Hepatocyte (in vitro differentiated cells): Measurements from ENCODE around the gene PCOLCE2. TPM values are rescaled to one million over a fixed set of nuclear protein-coding genes. Genes with fewer than 3 reads are reported as not detected.

Experiments used
- DNase-seq: peaks from one replicate; pipeline ENCODE4 v3.0.0-alpha.2; 2016; ENCODE audit warnings: low spot score
- H2AFZ ChIP-seq: fragments of 200-600 bp; sonication (generic); 2 replicates; pipeline ENCODE4 v1.6.0; 2016; ENCODE audit warnings: antibody characterized with exemption, mild to moderate bottlenecking
- H3K27ac ChIP-seq: fragments of 200-600 bp; sonication (generic); 2 replicates; pipeline ENCODE4 v1.5.1; 2016; ENCODE audit warnings: mild to moderate bottlenecking
- H3K27me3 ChIP-seq: fragments of 200-600 bp; sonication (generic); 2 replicates; pipeline ENCODE4 v1.6.1; 2016
- H3K36me3 ChIP-seq: fragments of 200-600 bp; sonication (generic); replicated peaks from 2 replicates; pipeline ENCODE4 v1.5.1; 2016; ENCODE audit warnings: low read depth; ENCODE audit not compliant: insufficient read depth
- H3K4me1 ChIP-seq: fragments of 200-600 bp; sonication (generic); 2 replicates; pipeline ENCODE4 v1.5.1; 2016; ENCODE audit warnings: mild to moderate bottlenecking, moderate library complexity; ENCODE audit not compliant: insufficient read depth
- H3K4me2 ChIP-seq: fragments of 200-600 bp; sonication (generic); 2 replicates; pipeline ENCODE4 v1.6.0; 2016
- H3K4me3 ChIP-seq: fragments of 200-600 bp; sonication (generic); 2 replicates; pipeline ENCODE4 v1.5.1; 2016; ENCODE audit warnings: mild to moderate bottlenecking
- H3K79me2 ChIP-seq: fragments of 200-600 bp; sonication (generic); 2 replicates; pipeline ENCODE4 v1.6.0; 2017; ENCODE audit warnings: mild to moderate bottlenecking
- H3K9me2 ChIP-seq: fragments of 200-600 bp; sonication (generic); replicated peaks from 2 replicates; pipeline ENCODE4 v1.6.0; 2017; ENCODE audit warnings: mild to moderate bottlenecking; ENCODE audit not compliant: insufficient read depth
- H3K9me3 ChIP-seq: fragments of 200-600 bp; sonication (generic); 2 replicates; pipeline ENCODE4 v1.5.1; 2016; ENCODE audit warnings: low read depth, mild to moderate bottlenecking
- H4K20me1 ChIP-seq: fragments of 200-600 bp; sonication (generic); 2 replicates; pipeline ENCODE4 v1.6.0; 2016; ENCODE audit warnings: mild to moderate bottlenecking; ENCODE audit not compliant: insufficient read depth, poor library complexity, severe bottlenecking
- CTCF ChIP-seq: fragments of 200-600 bp; sonication (generic); IDR thresholded peaks from 2 replicates; pipeline ENCODE4 v1.5.1; 2016; ENCODE audit warnings: antibody characterized with exemption, mild to moderate bottlenecking; ENCODE audit not compliant: poor library complexity
- EZH2 ChIP-seq: fragments of 200-600 bp; sonication (generic); IDR thresholded peaks from 2 replicates; pipeline ENCODE4 v1.6.1; 2016; ENCODE audit warnings: antibody characterized with exemption, mild to moderate bottlenecking, borderline replicate concordance
- EZH2phosphoT487 ChIP-seq: fragments of 200-600 bp; sonication (generic); IDR thresholded peaks from one replicate; pipeline ENCODE4 v1.6.1; 2018; ENCODE audit warnings: antibody characterized with exemption, mild to moderate bottlenecking, low read depth, moderate library complexity; ENCODE audit not compliant: unreplicated experiment, severe bottlenecking
- WGBS: methylation state at CpG from one replicate; pipeline ENCODE4 v1.1.6; 2016; ENCODE audit warnings: low lambda C conversion rate; ENCODE audit errors: missing lambda C conversion rate; 5-methylcytosine and 5-hydroxymethylcytosine counted together
- polyA plus RNA-seq: library from polyadenylated mRNA; unstranded; fragments of >200 nt; fragmentation: Nextera tagmentation; extraction: Ambion mirVana; gene quantifications from 2 replicates; pipeline ENCODE4 v1.2.1, GENCODE V29; 2016
- total RNA-seq: library from RNA; depleted of rRNA; stranded (reverse); fragments of >200 nt; gene quantifications from 2 replicates; pipeline ENCODE4 v1.2.3, GENCODE V29; 2014

The PCOLCE2 gene
- total and polyA plus RNA-seq, 2 experiments from 2014 or later: 9.2 to 10.8 TPM

- H3K9me3 ChIP-seq: no peaks in the 10 kb centered on the region
- no peaks in the 10 kb centered on the region for H3K36me3 ChIP-seq
- no peak overlapping the region for H3K27ac ChIP-seq
- WGBS: 95% methylated on average over 2 of the region's 2 CpGs
- no peaks in the 10 kb centered on the region for H3K79me2 ChIP-seq
- H3K27me3 ChIP-seq: no peaks in the 10 kb centered on the region
- H3K9me2 ChIP-seq: no peaks in the 10 kb centered on the region
- no peak overlapping the region for H3K4me2 ChIP-seq
- TF ChIP-seq EZH2 (no peak), EZH2phosphoT487 (no peak), CTCF (no peak)
- H3K4me1 ChIP-seq: peaks cover 7% of the 10 kb centered on the region
- no peak overlapping the region for H2AFZ ChIP-seq
- no peak for DNase-seq
- H3K4me3 ChIP-seq: no peak overlapping the region
- H4K20me1 ChIP-seq: no peaks in the 10 kb centered on the region
Measured at GRCh38 chr3:142902356-142902755, 13.5 kb upstream of the PCOLCE2 start.

GRCh38 chr3:142898346-142899213 lies 9.7 kb upstream of the PCOLCE2 start:
- Histone ChIP-seq H3K27ac (no peak overlapping the region), H3K27me3 (no peaks in the 10 kb centered on the region), H3K4me1 (no peaks in the 10 kb centered on the region), H3K4me3 (no peak overlapping the region), H3K36me3 (no peaks in the 10 kb centered on the region), H3K9me3 (no peaks in the 10 kb centered on the region), H3K79me2 (no peaks in the 10 kb centered on the region), H3K4me2 (no peak overlapping the region), H3K9me2 (no peaks in the 10 kb centered on the region), H2AFZ (no peak overlapping the region), H4K20me1 (no peaks in the 10 kb centered on the region)
- no peak for DNase-seq
- TF ChIP-seq EZH2phosphoT487: no peak
- TF ChIP-seq CTCF: no peak
- TF ChIP-seq EZH2: no peak
- 86% methylated on average over 3 of the region's 3 CpGs for WGBS

- no peak for TF ChIP-seq EZH2
- no peak for TF ChIP-seq EZH2phosphoT487
- TF ChIP-seq CTCF: no peak
- Histone ChIP-seq H3K9me2 (no peaks in the 10 kb centered on the region), H4K20me1 (no peaks in the 10 kb centered on the region), H3K4me2 (no peak overlapping the region), H3K27ac (no peak overlapping the region), H3K4me3 (no peak overlapping the region), H3K27me3 (no peaks in the 10 kb centered on the region), H3K36me3 (no peaks in the 10 kb centered on the region), H3K4me1 (no peaks in the 10 kb centered on the region), H3K79me2 (no peaks in the 10 kb centered on the region), H3K9me3 (no peaks in the 10 kb centered on the region), H2AFZ (no peak overlapping the region)
- no peak for DNase-seq
- 81% methylated on average over 2 of the region's 2 CpGs for WGBS
Measured at GRCh38 chr3:142897807-142898206, 8.9 kb upstream of the PCOLCE2 start.
